GM20000 (cell line): Measurements from ENCODE around the gene GSTA3.
"Not testable (repeated sequence)": the region's sequence is repeated elsewhere in the genome, so short reads cannot be mapped to it uniquely, and the experiment has no call there.

ENCODE experiments used
- DNase-seq: peaks from one replicate; pipeline ENCODE4 v3.0.0; 2012; ENCODE audit warnings: low spot score
- CTCF ChIP-seq: IDR thresholded peaks from 2 replicates; pipeline ENCODE4 v1.5.1; 2012; ENCODE audit warnings: mild to moderate bottlenecking, control low read depth; ENCODE audit errors: extremely low read depth, missing control alignments

Gene GSTA3

GRCh38 chr6:52909531-52909930 lies at the start of gene GSTA3:
Gene GSTA3, minus strand, starts transcription at chr6:52909698. Its CDS starts 3,864 bp downstream, at chr6:52905834.
- no peak for TF ChIP-seq CTCF
- DNase-seq = no peak

GRCh38 chr6:52958546-52959255 lies 49.2 kb upstream of the GSTA3 start:
- DNase-seq = no peak
- TF ChIP-seq CTCF = no peak

DNA sequence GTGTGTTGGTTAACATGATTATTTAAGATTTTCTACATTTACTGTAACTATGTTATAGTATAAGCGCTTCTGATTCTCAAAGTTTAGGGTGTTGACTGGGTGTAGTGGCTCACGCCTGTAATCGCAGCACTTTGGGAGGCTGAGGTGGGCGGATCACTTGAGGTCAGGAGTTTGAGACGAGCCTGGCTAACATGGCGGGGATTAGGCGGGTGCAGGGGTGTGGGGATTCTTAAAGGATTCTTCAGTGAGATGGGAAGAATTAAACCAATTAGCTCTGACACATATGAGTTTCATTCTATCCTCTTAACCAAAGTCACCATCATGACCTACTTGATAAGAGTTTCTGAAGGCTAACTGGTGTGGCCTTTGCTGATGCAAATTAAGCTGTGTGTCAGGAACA lies 46.4 kb upstream of the GSTA3 start:
- no peak for DNase-seq
- TF ChIP-seq CTCF = no peak

- no peak for TF ChIP-seq CTCF
- no peak for DNase-seq
These were observed 44.7 kb upstream of the GSTA3 start for GRCh38 chr6:52953911-52954839.

DNA sequence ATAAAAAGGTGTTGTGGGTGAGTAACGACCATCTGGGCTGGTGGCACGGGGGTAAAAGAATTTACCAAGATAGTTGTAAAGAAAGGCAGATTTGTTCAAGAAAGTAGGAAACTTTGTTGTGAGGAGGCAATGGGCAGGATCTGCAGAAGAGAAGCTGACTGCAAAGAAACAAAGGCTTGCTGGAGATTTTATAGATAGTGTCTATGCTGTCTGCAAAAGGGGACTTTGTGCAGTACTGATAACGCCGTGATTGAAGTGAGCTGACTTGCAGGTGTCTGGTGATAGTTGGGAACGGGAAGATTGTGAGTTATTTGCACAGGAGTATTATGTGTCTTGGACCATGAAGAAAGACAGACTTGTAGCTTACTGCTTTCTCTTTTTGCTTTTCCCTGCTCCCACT lies 36.8 kb upstream of the GSTA3 start:
- no peak for DNase-seq
- no peak for TF ChIP-seq CTCF

GRCh38 chr6:52942821-52943220 lies 33.3 kb upstream of the GSTA3 start:
- DNase-seq = not testable (repeated sequence)

GRCh38 chr6:52942221-52942620 lies 32.7 kb upstream of the GSTA3 start:
- no peak for TF ChIP-seq CTCF
- DNase-seq = no peak

DNA sequence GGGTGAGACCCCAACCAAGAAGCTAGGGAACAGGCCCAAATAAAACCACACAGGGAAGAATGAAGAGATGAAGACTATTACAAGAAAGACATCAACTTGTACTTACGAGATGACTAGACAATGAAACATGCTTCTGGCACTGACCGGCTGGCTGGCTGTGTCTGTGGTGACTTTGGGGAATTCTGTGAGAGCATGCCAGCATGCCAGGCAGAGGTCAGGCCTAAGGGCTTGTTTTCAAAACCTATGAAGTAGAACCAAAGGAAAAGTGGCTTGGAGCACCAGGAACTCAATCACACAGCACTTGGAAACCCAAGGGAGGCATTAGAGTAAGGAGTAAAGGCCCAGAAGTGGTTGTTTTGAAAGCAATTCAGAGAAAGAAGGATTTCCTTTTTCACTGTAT lies 28.4 kb upstream of the GSTA3 start:
- no peak for TF ChIP-seq CTCF
- no peak for DNase-seq
